GM18873 (cell line): Measurements from ENCODE around the gene DDX39A.
"Not testable (repeated sequence)": the region's sequence is repeated elsewhere in the genome, so short reads cannot be mapped to it uniquely, and the experiment has no call there.

ENCODE experiments used
- ATAC-seq: cut with Tn5 transposase; IDR thresholded peaks from one replicate; pipeline ENCODE4 v1.9.1; 2021; ENCODE audit warnings: mild to moderate bottlenecking, moderate library complexity, moderate number of reproducible peaks; ENCODE audit not compliant: unreplicated experiment, low FRiP score

DDX39A gene

GRCh38 chr19:14419106-14419813 is at the start of gene DDX39A:
TSS of gene DDX39A (minus strand) at chr19:14419341. CDS start at chr19:14413220, 6,121 bp downstream.
- ATAC-seq = peak; percentile 81

GRCh38 chr19:14467816-14468215 is 48.7 kb upstream of the DDX39A start:
- no peak for ATAC-seq

GRCh38 chr19:14467391-14467790 is 48.2 kb upstream of the DDX39A start:
- ATAC-seq = no peak

GRCh38 chr19:14463747-14464146 is 44.6 kb upstream of the DDX39A start:
- no peak for ATAC-seq

- not testable (repeated sequence) for ATAC-seq
These were observed 43.3 kb upstream of the DDX39A start for GRCh38 chr19:14462401-14462800.

GRCh38 chr19:14460935-14461334 is 41.8 kb upstream of the DDX39A start:
- no peak for ATAC-seq

- no peak for ATAC-seq
These were observed 40.6 kb upstream of the DDX39A start for GRCh38 chr19:14459703-14460102.

- ATAC-seq = not testable (repeated sequence)
These were observed 33.2 kb upstream of the DDX39A start for GRCh38 chr19:14452303-14452702.

- no peak for ATAC-seq
These were observed 31.7 kb upstream of the DDX39A start for GRCh38 chr19:14450876-14451275.

- ATAC-seq = no peak
These were observed 31.2 kb upstream of the DDX39A start for GRCh38 chr19:14450168-14450874.

- ATAC-seq = no peak
These were observed 30.2 kb upstream of the DDX39A start for GRCh38 chr19:14449321-14449720.

- ATAC-seq = no peak
These were observed 27.3 kb upstream of the DDX39A start for GRCh38 chr19:14446336-14447036.

- no peak for ATAC-seq
These were observed 24.6 kb upstream of the DDX39A start for GRCh38 chr19:14443632-14444216.

GRCh38 chr19:14442891-14443631 is 23.9 kb upstream of the DDX39A start:
- ATAC-seq = no peak

- ATAC-seq = no peak
These were observed 22.1 kb upstream of the DDX39A start for GRCh38 chr19:14441041-14441938.

GRCh38 chr19:14440049-14440448 is 20.9 kb upstream of the DDX39A start:
- ATAC-seq = peak; percentile 70

GRCh38 chr19:14439014-14439413 is 19.9 kb upstream of the DDX39A start:
- ATAC-seq = no peak

GRCh38 chr19:14437578-14438140 is 18.5 kb upstream of the DDX39A start:
- ATAC-seq = no peak
